Mesenchymal stem cell (in vitro differentiated cells and primary cell): ENCODE data around the gene SH3TC1.

Experiments
- DNase-seq: peaks from one replicate; pipeline ENCODE4 v3.0.0-alpha.2; 2013
- H2AFZ ChIP-seq: one replicate; pipeline ENCODE4 v1.6.1; 2013; ENCODE audit warnings: low read depth, mild to moderate bottlenecking, control low read depth, inconsistent platforms, low read length, moderate library complexity
- H2AK5ac ChIP-seq: 2 replicates; pipeline ENCODE4 v1.6.1; 2013; ENCODE audit warnings: low read length, moderate library complexity, mild to moderate bottlenecking, inconsistent platforms; ENCODE audit not compliant: severe bottlenecking
- H2BK120ac ChIP-seq: one replicate; pipeline ENCODE4 v1.6.1; 2013; ENCODE audit warnings: low read depth, mild to moderate bottlenecking, inconsistent platforms, low read length, moderate library complexity
- H2BK12ac ChIP-seq, 2 experiments: one replicate each; pipeline ENCODE4 v1.6.1; 2013; ENCODE audit warnings: inconsistent platforms in 2 of 2, low read length in 2 of 2, mild to moderate bottlenecking in 2 of 2, moderate library complexity in 2 of 2, control low read depth in 1 of 2
- H2BK15ac ChIP-seq: one replicate; pipeline ENCODE4 v1.6.1; 2013; ENCODE audit warnings: mild to moderate bottlenecking, low read depth, inconsistent platforms; ENCODE audit not compliant: poor library complexity, severe bottlenecking
- H2BK5ac ChIP-seq: 2 replicates; pipeline ENCODE4 v1.6.1; 2013; ENCODE audit warnings: low read depth, mild to moderate bottlenecking, low read length, control low read depth, inconsistent platforms; ENCODE audit not compliant: poor library complexity, severe bottlenecking
- H3K14ac ChIP-seq, 2 experiments: one replicate each; pipeline ENCODE4 v1.6.1; 2013; ENCODE audit warnings: inconsistent platforms in 2 of 2, low read length in 2 of 2, control low read depth in 1 of 2, mild to moderate bottlenecking in 1 of 2, moderate library complexity in 1 of 2
- H3K18ac ChIP-seq, 2 experiments: one replicate each; pipeline ENCODE4 v1.6.1; 2013; ENCODE audit warnings: inconsistent platforms in 2 of 2, low read length in 2 of 2, control low read depth in 1 of 2, low read depth in 1 of 2, mild to moderate bottlenecking in 1 of 2
- H3K23ac ChIP-seq, 2 experiments: one replicate each; pipeline ENCODE4 v1.6.1; 2013; ENCODE audit warnings: inconsistent platforms in 2 of 2, low read length in 2 of 2, mild to moderate bottlenecking in 2 of 2, moderate library complexity in 2 of 2, control low read depth in 1 of 2
- H3K27ac ChIP-seq: 2 replicates; pipeline ENCODE4 v1.5.1; 2013; ENCODE audit warnings: mild to moderate bottlenecking, moderate library complexity, low read length, control low read depth, inconsistent platforms; ENCODE audit not compliant: poor library complexity, severe bottlenecking
- H3K27me3 ChIP-seq, 2 experiments: 2 replicates each; pipeline versions ENCODE4 v1.6.1 to v1.7.0; 2013; ENCODE audit warnings: low read length in 2 of 2, mild to moderate bottlenecking in 2 of 2, moderate library complexity in 2 of 2, control low read depth in 1 of 2, inconsistent platforms in 1 of 2; ENCODE audit not compliant: control insufficient read depth in 1 of 2, insufficient read depth in 1 of 2
- H3K36me3 ChIP-seq, 2 experiments: 2 replicates each; pipeline versions ENCODE4 v1.6.1 to v1.7.0; 2013; ENCODE audit warnings: low read length in 2 of 2, control low read depth in 1 of 2, inconsistent platforms in 1 of 2, low read depth in 1 of 2, mild to moderate bottlenecking in 1 of 2; ENCODE audit not compliant: insufficient read depth in 2 of 2, control insufficient read depth in 1 of 2
- H3K4ac ChIP-seq, 2 experiments: one replicate each; pipeline ENCODE4 v1.6.1; 2013; ENCODE audit warnings: inconsistent platforms in 2 of 2, low read length in 2 of 2, mild to moderate bottlenecking in 2 of 2, moderate library complexity in 2 of 2, control low read depth in 1 of 2, low read depth in 1 of 2
- H3K4me1 ChIP-seq: 2 replicates; pipeline ENCODE4 v1.6.1; 2013; ENCODE audit warnings: low read depth, low read length, control low read depth; ENCODE audit not compliant: control insufficient read depth, insufficient read depth
- H3K4me2 ChIP-seq: 2 replicates; pipeline ENCODE4 v1.6.1; 2013; ENCODE audit warnings: low read length, mild to moderate bottlenecking, inconsistent platforms; ENCODE audit not compliant: poor library complexity, severe bottlenecking
- H3K4me3 ChIP-seq, 2 experiments: 2 replicates each; pipeline versions ENCODE4 v1.5.1 to v1.7.0; 2013; ENCODE audit warnings: low read length in 2 of 2, mild to moderate bottlenecking in 2 of 2, control low read depth in 1 of 2, low read depth in 1 of 2; ENCODE audit not compliant: insufficient read depth in 1 of 2
- H3K79me1 ChIP-seq: replicated peaks from 2 replicates; pipeline ENCODE4 v1.6.1; 2013; ENCODE audit warnings: mild to moderate bottlenecking, control low read depth, low read length, inconsistent platforms; ENCODE audit not compliant: poor library complexity, severe bottlenecking
- H3K9ac ChIP-seq: 2 replicates; pipeline ENCODE4 v1.7.0; 2013; ENCODE audit warnings: mild to moderate bottlenecking, low read length, moderate library complexity
- H3K9me3 ChIP-seq: 2 replicates; pipeline ENCODE4 v1.7.0; 2013; ENCODE audit warnings: mild to moderate bottlenecking, low read length; ENCODE audit not compliant: control insufficient read depth
- H4K8ac ChIP-seq: one replicate; pipeline ENCODE4 v1.6.1; 2013; ENCODE audit warnings: inconsistent platforms, mild to moderate bottlenecking, low read length, moderate library complexity
- H4K91ac ChIP-seq: one replicate; pipeline ENCODE4 v1.6.1; 2013; ENCODE audit warnings: mild to moderate bottlenecking, low read length, inconsistent platforms
- WGBS: methylation state at CpG from one replicate; pipeline ENCODE4 v1.1.7; 2013; ENCODE audit warnings: mixed read lengths; 5-methylcytosine and 5-hydroxymethylcytosine counted together

SH3TC1 gene

GRCh38 chr4:8152090-8152864 lies 46.8 kb upstream of the SH3TC1 start:
- H3K27ac ChIP-seq = no peak overlapping the region
- DNase-seq = no peak
- no peak overlapping the region for H3K14ac ChIP-seq
- H3K4me1 ChIP-seq = peaks cover 3% of the 10 kb centered on the region
- H2BK12ac ChIP-seq = no peak overlapping the region
- WGBS = 93% methylated on average over 38 of the region's 39 CpGs
- H2AK5ac ChIP-seq = no peak overlapping the region
- no peak overlapping the region for H3K23ac ChIP-seq
- H3K18ac ChIP-seq = no peak overlapping the region
- no peak overlapping the region for H3K4ac ChIP-seq
- no peak overlapping the region for H4K91ac ChIP-seq
- H3K27me3 ChIP-seq = peaks cover 70 to 86% of the 10 kb centered on the region in 2 experiments
- no peaks in the 10 kb centered on the region for H3K79me1 ChIP-seq
- no peak overlapping the region for H2BK120ac ChIP-seq
- no peak overlapping the region for H3K9ac ChIP-seq
- no peaks in the 10 kb centered on the region for H3K9me3 ChIP-seq
- no peak overlapping the region for H2AFZ ChIP-seq
- H3K4me3 ChIP-seq = no peak overlapping the region
- H3K4me2 ChIP-seq = no peak overlapping the region
- no peak overlapping the region for H4K8ac ChIP-seq
- no peaks in the 10 kb centered on the region for H3K36me3 ChIP-seq
- H2BK5ac ChIP-seq = no peak overlapping the region
- no peak overlapping the region for H2BK15ac ChIP-seq

- H4K91ac ChIP-seq = no peak overlapping the region
- no peak overlapping the region for H3K9ac ChIP-seq
- no peak overlapping the region for H2BK120ac ChIP-seq
- H3K4me1 ChIP-seq = peaks cover 5% of the 10 kb centered on the region
- peaks cover 70 to 87% of the 10 kb centered on the region in 2 experiments for H3K27me3 ChIP-seq
- no peak for DNase-seq
- no peak overlapping the region for H2AK5ac ChIP-seq
- no peak overlapping the region for H4K8ac ChIP-seq
- no peak overlapping the region for H3K14ac ChIP-seq
- no peak overlapping the region for H2BK15ac ChIP-seq
- H3K79me1 ChIP-seq = no peaks in the 10 kb centered on the region
- H2BK12ac ChIP-seq = no peak overlapping the region
- no peak overlapping the region for H2BK5ac ChIP-seq
- H3K4ac ChIP-seq = no peak overlapping the region
- no peak overlapping the region for H3K4me3 ChIP-seq
- no peak overlapping the region for H3K27ac ChIP-seq
- H3K18ac ChIP-seq = no peak overlapping the region
- H3K36me3 ChIP-seq = no peaks in the 10 kb centered on the region
- no peak overlapping the region for H2AFZ ChIP-seq
- no peak overlapping the region for H3K4me2 ChIP-seq
- WGBS = 72% methylated on average over 6 of the region's 6 CpGs
- H3K9me3 ChIP-seq = no peaks in the 10 kb centered on the region
- no peak overlapping the region for H3K23ac ChIP-seq
Observed at GRCh38 chr4:8152865-8153257, 46.2 kb upstream of the SH3TC1 start.

GRCh38 chr4:8153441-8153840 lies 45.6 kb upstream of the SH3TC1 start:
- no peak overlapping the region for H3K9ac ChIP-seq
- H3K23ac ChIP-seq = no peak overlapping the region
- no peak for DNase-seq
- no peak overlapping the region for H4K91ac ChIP-seq
- peaks cover 69 to 85% of the 10 kb centered on the region in 2 experiments for H3K27me3 ChIP-seq
- H3K27ac ChIP-seq = no peak overlapping the region
- H3K9me3 ChIP-seq = no peaks in the 10 kb centered on the region
- H2AK5ac ChIP-seq = no peak overlapping the region
- H3K79me1 ChIP-seq = no peaks in the 10 kb centered on the region
- H2AFZ ChIP-seq = no peak overlapping the region
- H2BK120ac ChIP-seq = no peak overlapping the region
- H3K4me1 ChIP-seq = peaks cover 11% of the 10 kb centered on the region
- H2BK12ac ChIP-seq = no peak overlapping the region
- no peak overlapping the region for H3K4me2 ChIP-seq
- H3K18ac ChIP-seq = no peak overlapping the region
- no peak overlapping the region for H3K4me3 ChIP-seq
- no peak overlapping the region for H2BK5ac ChIP-seq
- 85% methylated on average over 9 of the region's 10 CpGs for WGBS
- no peak overlapping the region for H2BK15ac ChIP-seq
- H3K14ac ChIP-seq = no peak overlapping the region
- H3K36me3 ChIP-seq = no peaks in the 10 kb centered on the region
- H4K8ac ChIP-seq = no peak overlapping the region
- H3K4ac ChIP-seq = no peak overlapping the region

GRCh38 chr4:8155048-8155447 lies 44.0 kb upstream of the SH3TC1 start:
- DNase-seq = no peak
- Histone ChIP-seq H3K4me1 (peaks cover 19% of the 10 kb centered on the region), H3K4me2 (no peak overlapping the region), H4K8ac (no peak overlapping the region), H2BK12ac (no peak overlapping the region), H3K79me1 (no peaks in the 10 kb centered on the region), H2BK120ac (no peak overlapping the region), H2AK5ac (no peak overlapping the region), H3K14ac (no peak overlapping the region), H3K23ac (no peak overlapping the region), H4K91ac (no peak overlapping the region), H3K27ac (no peak overlapping the region), H3K36me3 (no peaks in the 10 kb centered on the region), H2BK5ac (no peak overlapping the region), H3K27me3 (peaks cover 61 to 70% of the 10 kb centered on the region in 2 experiments), H3K9ac (no peak overlapping the region), H2BK15ac (no peak overlapping the region), H3K18ac (no peak overlapping the region), H3K9me3 (no peaks in the 10 kb centered on the region), H3K4ac (no peak overlapping the region), H2AFZ (no peak overlapping the region), H3K4me3 (no peak overlapping the region)
- 77% methylated on average over 6 of the region's 6 CpGs for WGBS
